Measurements from ENCODE around the gene PLCXD3.
"Not testable (repeated sequence)": the region's sequence is repeated elsewhere in the genome, so short reads cannot be mapped to it uniquely, and the experiment has no call there.

PLCXD3 gene

GRCh38 chr5:41347569-41347968 is 162.8 kb downstream of the PLCXD3 start:
- no peak for DNase-seq (ENCODE audit: low read depth)

- DNase-seq (ENCODE audit: low read depth): no peak
Measured at GRCh38 chr5:41346609-41347008, 163.8 kb downstream of the PLCXD3 start.

- no peak for DNase-seq (ENCODE audit: low read depth)
Measured at GRCh38 chr5:41345295-41345694, 165.1 kb downstream of the PLCXD3 start.

GRCh38 chr5:41339339-41339738 is 171.1 kb downstream of the PLCXD3 start:
- DNase-seq (ENCODE audit: low read depth): no peak

GRCh38 chr5:41338136-41338675 is 172.2 kb downstream of the PLCXD3 start:
- DNase-seq (ENCODE audit: low read depth): no peak

- no peak for DNase-seq (ENCODE audit: low read depth)
Measured at GRCh38 chr5:41337724-41338123, 172.7 kb downstream of the PLCXD3 start.

GRCh38 chr5:41337216-41337615 is 173.2 kb downstream of the PLCXD3 start:
- no peak for DNase-seq (ENCODE audit: low read depth)

- DNase-seq (ENCODE audit: low read depth): no peak
Measured at GRCh38 chr5:41336471-41336870, 173.9 kb downstream of the PLCXD3 start.

- DNase-seq (ENCODE audit: low read depth): no peak
Measured at GRCh38 chr5:41335596-41336181, 174.7 kb downstream of the PLCXD3 start.

- no peak for DNase-seq (ENCODE audit: low read depth)
Measured at GRCh38 chr5:41334758-41335157, 175.6 kb downstream of the PLCXD3 start.

- no peak for DNase-seq (ENCODE audit: low read depth)
Measured at GRCh38 chr5:41334221-41334620, 176.2 kb downstream of the PLCXD3 start.

GRCh38 chr5:41325074-41325473 is 185.3 kb downstream of the PLCXD3 start:
- DNase-seq (ENCODE audit: low read depth): no peak

- DNase-seq (ENCODE audit: low read depth): not testable (repeated sequence)
Measured at GRCh38 chr5:41322826-41323225, 187.6 kb downstream of the PLCXD3 start.

- no peak for DNase-seq (ENCODE audit: low read depth)
Measured at GRCh38 chr5:41312478-41313060, 197.8 kb downstream of the PLCXD3 start.

- DNase-seq (ENCODE audit: low read depth): no peak
Measured at GRCh38 chr5:41312066-41312465, 198.3 kb downstream of the PLCXD3 start.

- no peak for DNase-seq (ENCODE audit: low read depth)
Measured at GRCh38 chr5:41309275-41309674, 201.1 kb downstream of the PLCXD3 start.

GRCh38 chr5:41306005-41306404 is 204.4 kb downstream of the PLCXD3 start:
- DNase-seq (ENCODE audit: low read depth): no peak

- no peak for DNase-seq (ENCODE audit: low read depth)
Measured at GRCh38 chr5:41305056-41305455, 205.3 kb downstream of the PLCXD3 start.

GRCh38 chr5:41296066-41296465 is 214.3 kb downstream of the PLCXD3 start:
- DNase-seq (ENCODE audit: low read depth): no peak

- no peak for DNase-seq (ENCODE audit: low read depth)
Measured at GRCh38 chr5:41291323-41291722, 219.1 kb downstream of the PLCXD3 start.

- DNase-seq (ENCODE audit: low read depth): no peak
Measured at GRCh38 chr5:41290810-41291209, 219.6 kb downstream of the PLCXD3 start.

- no peak for DNase-seq (ENCODE audit: low read depth)
Measured at GRCh38 chr5:41289970-41290464, 220.4 kb downstream of the PLCXD3 start.

- DNase-seq (ENCODE audit: low read depth): no peak
Measured at GRCh38 chr5:41286696-41287095, 223.7 kb downstream of the PLCXD3 start.

GRCh38 chr5:41286165-41286564 is 224.2 kb downstream of the PLCXD3 start:
- no peak for DNase-seq (ENCODE audit: low read depth)
